Frontal cortex (tissue), 4 donors: ENCODE data around the gene PHYKPL. TPM values are rescaled to one million over a fixed set of nuclear protein-coding genes. Genes with fewer than 3 reads are reported as not detected.

Source experiments
- DNase-seq, 2 donors: peaks; one replicate each; pipeline ENCODE4 v3.0.0; 2012; ENCODE audit warnings: low spot score in 2 of 2
- FAIRE-seq: peaks from 2 replicates; lab custom pipeline; 2012; peaks lifted over from hg19 to GRCh38; lab: Jason Lieb, UNC
- total RNA-seq: library from RNA; depleted of rRNA; stranded (reverse); fragments of >200 nt; gene quantifications from one replicate; pipeline ENCODE4 v1.2.3, GENCODE V29; 2014
- donor health status: control.
- donor health status: control.
- donor health status: control.

The PHYKPL gene
- total RNA-seq, 1 donor from 2014 or later = 9.0 TPM

DNA sequence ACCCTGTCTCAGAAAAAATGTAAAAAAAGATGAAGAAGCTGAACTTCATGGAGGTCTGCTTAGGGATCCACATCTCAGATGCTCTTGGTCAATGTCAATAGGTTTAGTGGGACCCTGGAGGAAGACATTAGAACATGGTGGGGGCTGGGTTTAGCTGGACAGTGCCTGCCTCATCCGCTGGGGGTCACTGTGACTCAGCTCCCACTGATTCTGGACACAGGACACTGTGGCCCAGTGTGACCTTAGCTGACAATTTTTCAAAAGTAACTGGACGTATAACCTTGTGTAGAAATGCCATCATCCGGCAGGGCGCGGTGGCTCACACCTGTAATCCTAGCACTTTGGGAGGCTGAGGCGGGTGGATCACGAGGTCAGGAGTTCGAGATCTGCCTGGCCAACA is 35.6 kb downstream of the PHYKPL start:
- no peak for DNase-seq
- no peak for FAIRE-seq

DNA sequence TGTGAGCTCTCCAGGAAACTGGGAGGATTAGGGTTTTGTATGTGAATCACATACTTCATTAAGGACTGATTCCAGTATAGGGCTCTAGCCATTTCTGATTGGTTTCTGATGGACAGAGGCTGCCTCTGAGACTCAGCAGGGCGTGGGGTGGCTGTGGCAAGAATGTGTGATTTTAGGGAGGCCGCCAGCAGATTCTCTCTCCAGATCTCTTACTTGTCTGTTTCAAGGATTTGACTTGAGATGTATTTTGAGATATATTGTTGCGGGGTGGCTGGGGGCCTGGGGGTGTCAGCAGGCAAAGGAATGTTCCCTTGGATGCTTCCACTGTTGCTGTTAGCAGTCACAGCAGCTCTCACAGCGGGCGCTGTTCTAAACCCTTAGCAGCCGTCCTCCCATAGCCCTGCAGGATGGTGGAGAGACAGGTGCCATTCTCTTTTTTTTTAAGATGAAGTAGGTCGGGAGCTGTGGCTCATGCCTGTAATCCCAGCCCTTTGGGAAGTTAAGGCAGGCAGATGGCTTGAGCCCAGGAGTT is 36.3 kb downstream of the PHYKPL start:
- FAIRE-seq (no peak), DNase-seq (no peak)

DNA sequence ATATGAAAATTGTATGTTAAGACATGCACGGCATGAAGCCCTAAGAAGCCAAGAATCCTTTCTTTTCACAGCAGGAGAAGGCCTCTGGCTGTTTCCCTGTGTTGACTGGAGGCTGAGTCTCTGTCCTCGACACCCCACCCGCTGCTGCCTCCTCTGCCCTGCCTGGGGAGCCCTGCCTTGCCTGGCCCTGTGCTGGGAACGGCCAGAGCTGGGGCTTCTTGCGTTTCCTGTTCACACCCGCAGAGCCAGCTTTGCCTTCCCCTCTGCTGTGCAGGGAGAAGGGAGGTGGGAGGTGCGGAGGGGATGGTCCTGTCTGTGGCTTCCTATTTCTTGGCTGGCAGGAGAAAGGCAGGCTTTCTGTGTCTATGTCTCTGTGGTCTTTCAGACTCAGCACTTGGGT is 38.6 kb downstream of the PHYKPL start:
- no peak for FAIRE-seq
- no peak for DNase-seq

GRCh38 chr5:178193251-178193809 is 39.3 kb downstream of the PHYKPL start:
- FAIRE-seq (no peak), DNase-seq (no peak)

DNA sequence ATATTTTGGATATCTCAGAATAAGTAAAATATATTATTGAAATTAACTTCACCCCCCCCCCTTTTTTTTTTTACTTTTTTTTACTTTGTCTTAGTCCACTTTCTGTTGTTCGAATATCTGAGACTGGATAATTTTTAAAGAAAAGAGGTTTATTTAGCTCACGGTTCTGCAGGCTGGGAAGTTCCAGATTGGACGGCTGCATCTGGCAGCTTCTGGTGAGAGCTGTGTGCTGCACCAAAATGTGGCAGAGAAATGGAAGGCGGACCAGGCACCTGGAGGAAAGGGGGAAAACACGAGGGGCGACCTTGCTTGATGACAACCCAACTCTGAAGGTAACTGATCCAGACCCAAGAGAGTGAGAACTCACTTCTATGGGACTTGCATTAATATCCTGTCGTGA is 39.8 kb downstream of the PHYKPL start:
- no peak for FAIRE-seq
- DNase-seq = no peak

- DNase-seq (no peak), FAIRE-seq (no peak)
These were observed 40.4 kb downstream of the PHYKPL start for GRCh38 chr5:178192244-178192643.

- DNase-seq (no peak), FAIRE-seq (no peak)
These were observed 40.9 kb downstream of the PHYKPL start for GRCh38 chr5:178191661-178192060.

GRCh38 chr5:178189433-178189832 is 43.2 kb downstream of the PHYKPL start:
- DNase-seq = no peak
- no peak for FAIRE-seq

- FAIRE-seq (no peak), DNase-seq (no peak)
These were observed 45.6 kb downstream of the PHYKPL start, which contains the start of gene GMCL2 for GRCh38 chr5:178187014-178187413. Gene GMCL2, minus strand, starts transcription at chr5:178187371. Its CDS starts 72 bp downstream, at chr5:178187299.

DNA sequence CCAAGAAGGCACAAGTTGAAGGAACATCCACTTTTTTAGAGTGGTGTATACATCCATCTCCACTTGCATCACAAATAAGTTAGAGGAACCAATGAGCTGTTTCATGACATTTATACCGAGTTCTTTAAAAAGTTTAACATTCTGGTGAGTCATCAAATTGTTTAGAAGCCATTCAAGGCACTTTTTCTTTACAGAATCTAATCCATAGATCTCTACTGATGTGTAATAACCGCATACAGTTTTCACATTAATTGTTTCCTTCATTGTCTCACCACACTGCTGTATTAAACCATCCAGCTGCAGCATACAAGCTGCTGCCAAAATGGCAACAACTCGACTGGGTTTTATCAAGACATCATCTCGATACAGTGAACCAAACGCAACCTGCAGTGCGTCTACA is 46.2 kb downstream of the PHYKPL start:
- FAIRE-seq = no peak
- DNase-seq = no peak

- FAIRE-seq (no peak), DNase-seq (no peak)
These were observed 50.3 kb downstream of the PHYKPL start for GRCh38 chr5:178182158-178182876.

DNA sequence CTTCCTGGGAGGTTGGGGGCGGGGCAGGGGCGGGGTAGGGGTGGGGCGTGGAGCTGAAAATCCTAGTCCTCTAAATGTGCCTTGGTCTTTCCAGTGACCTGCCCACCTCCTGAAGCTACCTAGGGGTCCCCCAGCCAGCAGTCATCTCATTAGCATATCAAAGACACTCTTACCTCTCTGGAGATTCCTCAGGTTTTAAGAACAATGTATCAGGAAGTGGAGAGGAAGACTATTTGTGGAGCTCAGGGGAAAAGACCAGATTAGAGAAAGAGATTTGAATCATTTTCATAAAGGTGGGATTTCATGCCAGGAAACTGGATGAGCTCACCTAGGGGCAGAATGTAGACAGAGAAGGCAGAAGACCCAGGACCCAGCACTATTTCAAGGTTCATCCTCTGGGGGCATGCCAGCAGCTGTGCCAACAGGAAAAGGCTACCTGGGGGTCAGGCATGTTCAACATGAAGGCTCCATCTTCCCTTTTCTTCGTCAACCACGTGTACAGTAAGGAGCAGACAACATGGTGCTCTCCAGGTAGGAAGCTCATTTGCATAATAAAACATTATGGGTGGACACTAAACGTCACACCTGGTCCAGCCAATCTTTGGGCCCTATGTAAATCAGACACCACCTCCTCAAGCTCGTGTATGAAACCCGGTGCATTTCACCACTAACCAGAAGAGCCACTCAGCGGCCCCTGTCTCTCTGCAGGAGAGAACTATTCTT is 52.3 kb downstream of the PHYKPL start:
- DNase-seq = no peak
- no peak for FAIRE-seq

GRCh38 chr5:178177569-178177968 is 55.0 kb downstream of the PHYKPL start:
- FAIRE-seq (no peak), DNase-seq (no peak)

- no peak for FAIRE-seq
- no peak for DNase-seq
These were observed 55.8 kb downstream of the PHYKPL start for GRCh38 chr5:178176791-178177190.

DNA sequence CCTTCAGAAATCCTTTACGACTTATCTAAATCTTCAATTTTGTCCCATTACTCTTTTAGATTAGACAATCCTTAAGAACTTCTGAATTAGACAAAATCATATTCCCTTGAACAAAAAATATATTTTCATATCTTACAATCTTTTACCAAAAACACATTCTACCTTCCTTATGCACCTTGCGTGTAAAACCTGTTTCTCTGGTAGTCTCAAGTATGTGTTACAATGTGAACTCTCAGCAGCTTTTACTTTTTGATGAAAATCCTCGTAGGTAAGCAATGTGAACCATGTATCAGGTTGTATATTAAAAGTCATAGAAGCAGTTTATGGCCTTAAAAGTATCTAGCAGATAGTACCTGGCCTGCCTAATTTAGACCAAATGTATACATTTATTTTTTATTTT is 58.1 kb downstream of the PHYKPL start:
- no peak for FAIRE-seq

GRCh38 chr5:178170455-178170854 is 62.1 kb downstream of the PHYKPL start:
- FAIRE-seq (no peak), DNase-seq (no peak)

More for the DNA sequence above, 58.1 kb downstream of the PHYKPL start:
- DNase-seq = no peak

DNA sequence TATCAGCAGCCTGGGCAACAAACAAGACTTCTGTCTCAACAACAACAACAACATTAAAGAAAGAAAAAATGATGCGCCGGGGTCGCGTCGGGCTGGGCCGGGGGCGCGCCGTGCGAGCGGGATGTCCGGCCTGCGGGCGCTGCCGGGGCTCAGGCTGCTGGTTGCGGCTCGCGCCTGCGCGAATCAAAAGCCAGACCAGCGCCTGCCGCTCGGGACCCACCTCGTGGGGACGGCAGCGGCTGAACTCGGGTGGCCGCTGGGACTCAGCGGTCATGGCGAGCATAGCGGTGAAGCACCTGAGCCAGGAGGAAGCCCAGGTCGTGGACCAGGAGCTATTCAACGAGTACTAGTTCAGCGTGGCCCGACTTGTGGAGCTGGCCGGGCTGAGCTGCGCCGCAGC is 67.0 kb downstream of the PHYKPL start:
- FAIRE-seq = no peak
- DNase-seq = no peak

- DNase-seq (peak; percentile 84 to 94), FAIRE-seq (no peak)
These were observed 68.5 kb downstream of the PHYKPL start for GRCh38 chr5:178163772-178164735.

DNA sequence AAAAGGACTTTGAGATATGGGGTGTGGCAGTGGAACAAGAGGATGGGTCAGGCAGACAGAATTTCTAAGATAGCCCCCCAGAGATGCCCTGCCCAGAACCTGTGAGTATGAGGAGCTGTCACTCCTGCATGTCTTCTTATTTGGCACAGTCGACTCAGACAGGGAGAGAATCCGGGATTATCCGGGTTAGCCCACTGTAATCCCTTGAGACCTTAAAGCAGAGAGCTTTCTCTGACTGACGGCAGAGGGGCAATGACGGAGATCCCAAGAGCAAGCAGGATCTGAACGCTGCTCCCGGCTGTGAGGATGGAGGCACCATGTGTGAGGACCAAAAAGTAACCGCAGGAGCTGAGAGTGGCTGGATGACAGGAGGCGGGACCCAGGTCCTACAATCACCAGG is 70.1 kb downstream of the PHYKPL start:
- FAIRE-seq = no peak
- no peak for DNase-seq

GRCh38 chr5:178160176-178160575 is 72.4 kb downstream of the PHYKPL start:
- FAIRE-seq = no peak
- DNase-seq = no peak
